ENCODE data around the gene PPP2R5A. TPM values are rescaled to one million over a fixed set of nuclear protein-coding genes. Genes with fewer than 3 reads are reported as not detected.
"Not testable (repeated sequence)": the region's sequence is repeated elsewhere in the genome, so short reads cannot be mapped to it uniquely, and the experiment has no call there.

Gene PPP2R5A
- total and polyA plus RNA-seq, 11 donors = 44.7 to 108 (median 63.5) TPM

DNA sequence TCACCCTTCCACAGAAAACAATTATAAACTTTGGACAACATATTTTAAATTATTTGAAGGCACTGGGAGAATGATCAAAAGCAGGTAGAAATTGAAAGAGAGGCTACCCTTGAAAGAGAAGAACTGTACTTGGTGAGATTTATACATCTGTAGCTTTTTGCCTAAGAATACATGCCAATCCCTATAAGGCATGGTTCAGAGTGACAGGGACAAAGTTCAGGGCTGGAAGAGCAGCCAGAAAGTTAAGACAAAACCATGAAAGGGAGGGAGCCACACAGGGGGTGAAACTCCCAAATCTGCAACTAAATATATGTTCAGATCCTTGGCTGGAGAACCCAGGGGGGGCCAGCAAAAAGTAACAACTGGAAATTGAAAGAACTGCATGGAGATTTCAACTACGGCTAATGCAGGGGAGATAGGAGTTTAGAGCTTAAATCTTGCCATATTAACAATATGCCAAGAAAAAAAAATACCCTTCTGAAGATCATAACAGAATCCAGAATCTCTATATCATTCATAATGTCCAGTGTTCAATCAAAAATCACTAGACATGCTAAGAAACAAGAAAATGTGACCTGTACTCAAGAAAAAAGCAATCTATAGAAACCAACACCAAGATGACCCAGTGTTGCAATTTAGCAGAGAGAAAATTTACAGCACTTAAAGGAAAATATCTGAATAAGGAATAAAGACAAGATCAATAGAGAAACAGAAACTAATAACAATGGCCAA is 103.9 kb downstream of the PPP2R5A start:
- Histone ChIP-seq H3K4me3 (no peak overlapping the region), H3K36me3 (peaks cover 0 to 29% (median 7%) of the 10 kb centered on the region in 9 donors), H3K9me3 (peaks cover 0 to 23% (median 0%) of the 10 kb centered on the region in 12 donors), H3K27me3 (no peaks in the 10 kb centered on the region), H3K4me1 (no peaks in the 10 kb centered on the region), H3K27ac (no peak overlapping the region)
- WGBS, 4 donors = 91 to 98% (median 97%) methylated on average over 1 of the region's 1 CpG
- DNase-seq (no peak), ATAC-seq (no peak)
- no peak for TF ChIP-seq POLR2A (IDR thresholded peaks at IDR 0.05)
- TF ChIP-seq, protein P1, sequence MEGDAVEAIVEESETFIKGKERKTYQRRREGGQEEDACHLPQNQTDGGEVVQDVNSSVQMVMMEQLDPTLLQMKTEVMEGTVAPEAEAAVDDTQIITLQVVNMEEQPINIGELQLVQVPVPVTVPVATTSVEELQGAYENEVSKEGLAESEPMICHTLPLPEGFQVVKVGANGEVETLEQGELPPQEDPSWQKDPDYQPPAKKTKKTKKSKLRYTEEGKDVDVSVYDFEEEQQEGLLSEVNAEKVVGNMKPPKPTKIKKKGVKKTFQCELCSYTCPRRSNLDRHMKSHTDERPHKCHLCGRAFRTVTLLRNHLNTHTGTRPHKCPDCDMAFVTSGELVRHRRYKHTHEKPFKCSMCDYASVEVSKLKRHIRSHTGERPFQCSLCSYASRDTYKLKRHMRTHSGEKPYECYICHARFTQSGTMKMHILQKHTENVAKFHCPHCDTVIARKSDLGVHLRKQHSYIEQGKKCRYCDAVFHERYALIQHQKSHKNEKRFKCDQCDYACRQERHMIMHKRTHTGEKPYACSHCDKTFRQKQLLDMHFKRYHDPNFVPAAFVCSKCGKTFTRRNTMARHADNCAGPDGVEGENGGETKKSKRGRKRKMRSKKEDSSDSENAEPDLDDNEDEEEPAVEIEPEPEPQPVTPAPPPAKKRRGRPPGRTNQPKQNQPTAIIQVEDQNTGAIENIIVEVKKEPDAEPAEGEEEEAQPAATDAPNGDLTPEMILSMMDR (IDR thresholded peaks at IDR 0.05) = no peak
- intact Hi-C loops (cut with DNase I) = no loop called here

DNA sequence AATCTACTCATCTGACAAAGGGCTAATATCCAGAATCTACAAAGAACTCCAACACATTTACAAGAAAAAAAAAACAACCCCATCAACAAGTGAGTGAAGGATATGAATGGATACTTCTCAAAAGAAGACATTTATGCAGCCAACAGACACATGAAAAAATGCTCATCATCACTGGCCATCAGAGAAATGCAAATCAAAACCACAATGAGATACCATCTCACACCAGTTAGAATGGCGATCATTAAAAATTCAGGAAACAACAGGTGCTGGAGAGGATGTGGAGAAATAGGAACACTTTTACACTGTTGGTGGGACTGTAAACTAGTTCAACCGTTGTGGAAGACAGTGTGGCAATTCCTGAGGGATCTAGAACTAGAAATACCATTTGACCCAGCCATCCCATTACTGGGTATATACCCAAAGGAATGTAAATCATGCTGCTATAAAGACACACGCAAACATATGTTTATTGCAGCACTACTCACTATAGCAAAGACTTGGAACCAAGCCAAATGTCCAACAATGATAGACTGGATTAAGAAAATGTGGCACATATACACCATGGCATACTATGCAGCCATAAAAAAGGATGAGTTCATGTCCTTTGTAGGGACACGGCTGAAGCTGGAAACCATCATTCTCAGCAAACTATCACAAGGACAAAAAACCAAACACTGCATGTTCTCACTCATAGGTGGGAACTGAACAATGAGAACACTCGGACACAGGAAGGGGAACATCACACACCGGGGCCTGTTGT is 110.6 kb downstream of the PPP2R5A start:
- H3K27ac ChIP-seq; DNase-seq; H3K27me3 ChIP-seq; H3K4me3 ChIP-seq; H3K4me1 ChIP-seq; intact Hi-C loops (cut with DNase I); ATAC-seq; H3K36me3 ChIP-seq: not testable (repeated sequence)
- peaks cover 0 to 30% (median 10%) of the 10 kb centered on the region in 12 donors for H3K9me3 ChIP-seq
- 92 to 97% (median 95%) methylated on average over 5 to 6 of the region's 6 CpGs for WGBS, 4 donors

DNA sequence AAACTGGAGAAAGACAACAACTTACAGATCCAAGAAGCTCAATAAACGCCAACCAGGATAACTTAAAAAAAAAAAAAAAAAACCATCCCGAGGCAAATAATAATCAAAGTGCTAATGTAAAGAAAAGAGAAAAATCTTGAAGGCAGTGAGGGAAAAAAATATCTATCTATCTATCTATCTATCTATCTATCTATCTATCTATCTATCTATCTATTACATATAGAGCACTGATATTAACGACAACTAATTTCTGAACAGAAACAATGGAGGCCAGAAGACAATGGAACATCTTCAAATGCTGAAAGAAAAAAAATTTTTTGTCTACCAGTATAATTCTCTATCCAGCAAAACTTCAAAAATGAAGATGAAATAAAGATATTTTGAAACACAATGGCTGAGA is 111.4 kb downstream of the PPP2R5A start:
- Histone ChIP-seq H3K27ac (no peak overlapping the region), H3K4me3 (no peak overlapping the region), H3K4me1 (peaks cover 0 to 8% (median 0%) of the 10 kb centered on the region in 12 donors), H3K9me3 (peaks cover 0 to 26% (median 9%) of the 10 kb centered on the region in 12 donors), H3K27me3 (no peaks in the 10 kb centered on the region), H3K36me3 (peaks cover 0 to 6% (median 0%) of the 10 kb centered on the region in 9 donors)
- no peak for ATAC-seq
- 94 to 100% (median 98%) methylated on average over 3 of the region's 3 CpGs for WGBS, 4 donors
- no peak for TF ChIP-seq POLR2A (IDR thresholded peaks at IDR 0.05)
- TF ChIP-seq, protein P1 (IDR thresholded peaks at IDR 0.05) = no peak
- intact Hi-C loops (cut with DNase I) = no loop called here
- no peak for DNase-seq

DNA sequence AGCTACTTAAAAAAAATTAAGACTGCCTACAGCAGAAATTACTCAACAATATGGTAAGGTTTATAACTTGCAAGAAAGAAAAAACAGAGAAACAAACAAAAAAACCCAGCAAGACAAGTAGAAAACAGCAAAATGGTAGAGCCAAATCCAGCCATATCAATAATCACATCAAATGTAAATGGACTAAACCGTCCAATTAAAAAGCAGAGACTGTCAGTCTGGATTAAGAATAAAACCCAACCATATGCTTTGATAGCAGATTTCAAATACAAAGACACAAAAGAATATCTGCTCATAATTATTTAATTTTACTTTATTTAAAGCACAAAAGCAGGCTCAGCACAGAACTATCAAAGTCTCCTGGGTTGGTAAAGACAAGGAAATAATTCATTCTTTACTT is 112.0 kb downstream of the PPP2R5A start:
- DNase-seq (no peak), ATAC-seq (no peak)
- no peaks in the 10 kb centered on the region for H3K27me3 ChIP-seq
- no peak overlapping the region for H3K4me3 ChIP-seq
- intact Hi-C loops (cut with DNase I) = no loop called here
- TF ChIP-seq POLR2A (IDR thresholded peaks at IDR 0.05) = no peak
- TF ChIP-seq, protein P1 (IDR thresholded peaks at IDR 0.05) = no peak
- H3K36me3 ChIP-seq = peaks cover 0 to 6% (median 0%) of the 10 kb centered on the region in 9 donors
- H3K27ac ChIP-seq = no peak overlapping the region
- peaks cover 0 to 26% (median 9%) of the 10 kb centered on the region in 12 donors for H3K9me3 ChIP-seq
- peaks cover 0 to 14% (median 0%) of the 10 kb centered on the region in 12 donors for H3K4me1 ChIP-seq
- WGBS, 4 donors = 93 to 99% (median 95%) methylated on average over 1 of the region's 1 CpG

Data from heart left ventricle (tissue), 16 donors.